GM18870 (cell line): ENCODE results near the gene GLYATL3.
"Not testable (repeated sequence)": the region's sequence is repeated elsewhere in the genome, so short reads cannot be mapped to it uniquely, and the experiment has no call there.

Source experiments
- ATAC-seq: cut with Tn5 transposase; IDR thresholded peaks from one replicate; pipeline ENCODE4 v1.9.1; 2021; ENCODE audit warnings: moderate library complexity; ENCODE audit not compliant: unreplicated experiment

The GLYATL3 gene

DNA sequence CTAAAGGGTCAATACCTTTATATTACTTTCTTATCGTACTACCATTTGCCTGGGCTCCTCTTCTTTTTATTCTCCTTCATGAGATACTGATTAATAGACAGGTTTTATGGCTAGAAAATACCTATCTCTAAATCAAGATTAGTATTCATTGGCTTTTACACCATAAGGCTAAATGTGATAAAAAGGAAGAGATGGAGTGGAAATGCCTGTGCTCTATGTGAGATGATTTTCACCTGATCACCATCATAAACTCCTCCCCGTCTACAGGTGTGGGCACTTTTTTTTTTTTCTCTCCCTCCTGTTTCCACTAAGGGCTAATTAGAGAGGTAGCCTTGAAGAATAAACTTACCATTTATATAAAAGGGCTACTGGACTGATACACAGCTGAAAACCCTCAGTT is at the start of gene GLYATL3:
TSS of gene GLYATL3 (plus strand) at position 301 of the 400 bp plus-strand sequence. CDS start 12,068 bp downstream, outside the sequence.
- ATAC-seq: no peak

GRCh38 chr6:49453221-49453620 is 46.5 kb upstream of the GLYATL3 start:
- ATAC-seq: no peak

- ATAC-seq: peak; percentile 81
These were observed 44.7 kb upstream of the GLYATL3 start for GRCh38 chr6:49454787-49455709.

GRCh38 chr6:49457771-49458170 is 42.0 kb upstream of the GLYATL3 start:
- ATAC-seq: no peak

DNA sequence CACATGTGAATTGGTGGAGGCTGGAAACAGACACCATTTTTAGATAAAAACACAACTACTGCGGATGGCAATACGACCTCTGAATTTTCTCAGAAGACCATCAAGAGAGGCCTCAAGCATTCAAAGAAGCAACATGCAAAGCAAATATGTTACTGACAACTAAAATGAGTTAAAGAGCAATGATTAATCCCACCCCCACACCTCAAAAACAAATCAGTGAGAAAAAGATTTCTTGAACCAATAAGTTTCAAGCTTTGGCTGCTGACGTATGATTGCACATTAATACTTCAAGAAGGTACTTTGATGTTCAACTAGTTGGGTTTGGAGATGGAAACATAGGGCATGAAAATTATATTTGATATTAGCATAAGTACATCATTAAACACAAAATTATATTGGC is 37.7 kb upstream of the GLYATL3 start:
- ATAC-seq: no peak

DNA sequence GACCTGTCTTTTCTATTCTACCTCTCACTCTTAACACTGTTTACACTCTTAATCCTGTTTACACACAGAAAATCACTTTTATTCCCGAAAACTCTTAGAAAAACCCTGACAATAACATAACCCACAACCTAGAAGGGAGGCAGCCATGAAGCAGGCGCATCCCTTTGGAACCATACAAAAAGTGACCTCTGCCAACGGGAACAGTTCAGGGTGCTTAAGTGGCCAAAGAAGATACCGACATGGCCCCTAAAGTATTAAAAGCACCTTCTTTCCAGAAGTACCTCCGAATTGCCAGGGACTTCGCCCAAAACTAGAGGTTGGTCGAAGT is 37.2 kb upstream of the GLYATL3 start:
- ATAC-seq: peak; percentile 2

DNA sequence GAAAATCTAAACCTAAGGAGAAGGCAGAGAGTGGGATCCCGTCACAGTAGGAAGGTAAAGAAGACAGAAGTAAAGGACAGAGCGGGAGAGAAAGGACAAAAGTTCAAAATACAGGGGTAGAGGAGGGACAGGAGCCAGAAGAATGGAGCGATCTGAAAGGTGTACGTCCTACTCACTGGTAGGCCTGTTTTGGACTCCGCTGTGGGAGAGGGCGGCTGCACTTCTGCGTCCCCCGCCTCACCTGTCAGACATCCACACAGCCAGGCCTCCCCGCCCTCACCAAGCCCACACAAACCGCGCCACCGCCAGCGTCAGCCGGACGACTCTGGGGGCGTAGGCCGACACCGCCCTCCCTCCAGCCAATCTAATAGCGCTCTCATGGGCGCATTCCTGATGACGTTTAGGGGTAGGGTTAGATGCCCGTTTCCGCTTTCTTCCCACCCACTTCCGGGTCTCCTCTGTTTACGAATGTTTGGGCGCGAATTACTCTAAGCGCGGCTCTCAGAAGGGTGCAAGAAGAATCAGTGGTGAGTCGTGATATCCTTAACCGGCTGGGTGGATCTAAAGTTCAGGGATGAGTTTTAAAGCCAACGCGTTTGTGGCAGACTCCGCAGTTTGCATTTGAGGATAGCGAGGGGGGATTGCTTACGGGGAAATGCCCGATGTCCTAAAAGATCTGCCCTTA is 36.7 kb upstream of the GLYATL3 start, which contains the start of the genes CENPQ and MMUT:
TSS of gene CENPQ (plus strand) at position 444 of the 685 bp plus-strand sequence. CDS start 6,807 bp downstream, outside the sequence.
TSS of gene MMUT (minus strand) at position 327 of the 685 bp plus-strand sequence. CDS start 3,787 bp downstream, outside the sequence.
- peak; percentile 96 for ATAC-seq

DNA sequence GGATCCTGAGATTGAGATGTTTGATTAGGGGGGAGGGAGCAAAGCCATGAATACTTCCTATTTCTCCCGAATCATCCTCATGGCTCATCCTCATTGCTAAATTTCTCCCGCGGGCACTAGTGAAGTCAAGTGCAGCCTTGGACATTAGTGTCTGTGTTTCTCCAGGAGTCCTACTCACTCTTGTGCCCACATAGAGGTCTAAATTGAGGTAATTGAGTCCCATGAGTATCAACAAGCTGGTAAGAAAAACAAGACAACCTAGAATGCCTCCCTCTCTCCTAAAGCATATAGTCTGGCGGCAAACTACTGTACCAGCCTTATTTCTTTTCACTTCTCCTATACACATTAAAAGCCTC is 36.1 kb upstream of the GLYATL3 start:
- ATAC-seq: peak; percentile 3

DNA sequence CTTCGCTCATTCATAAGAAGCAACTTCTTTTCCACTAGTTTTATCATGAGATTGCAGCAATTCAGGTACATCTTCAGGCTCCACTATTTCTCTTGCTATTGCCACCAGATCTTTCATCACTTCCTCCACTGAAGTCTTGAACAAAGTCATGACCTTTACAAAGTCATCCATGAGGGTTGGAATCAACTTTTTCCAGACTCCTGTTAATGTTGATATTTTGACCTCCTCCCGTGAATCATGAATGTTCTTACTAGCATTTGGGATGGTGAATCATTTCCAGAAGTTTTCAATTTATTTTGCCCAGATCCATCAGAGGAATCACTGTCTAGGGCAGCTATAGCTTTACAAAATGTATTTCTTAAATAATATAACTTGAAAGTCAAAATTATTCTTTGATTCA is 35.0 kb upstream of the GLYATL3 start:
- no peak for ATAC-seq

DNA sequence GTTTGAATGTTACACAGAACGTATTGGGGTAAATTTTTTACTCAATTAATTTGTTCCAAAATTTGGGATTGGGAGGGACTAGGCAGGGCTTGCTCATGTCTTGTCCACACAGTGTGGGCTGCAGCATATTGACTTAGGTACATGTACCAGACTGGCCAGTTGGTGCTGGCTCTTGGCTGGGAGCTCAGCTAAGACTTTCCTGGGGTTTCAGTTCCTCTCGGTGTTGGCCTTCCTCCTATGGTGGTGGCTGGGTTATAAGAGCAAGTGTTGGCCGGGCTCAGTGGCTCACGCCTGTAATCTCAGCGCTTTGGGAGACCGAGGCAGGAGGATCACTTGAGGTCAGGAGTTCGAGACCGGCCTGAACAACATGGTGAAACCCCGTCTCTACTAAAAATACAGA is 31.7 kb upstream of the GLYATL3 start:
- ATAC-seq: no peak

DNA sequence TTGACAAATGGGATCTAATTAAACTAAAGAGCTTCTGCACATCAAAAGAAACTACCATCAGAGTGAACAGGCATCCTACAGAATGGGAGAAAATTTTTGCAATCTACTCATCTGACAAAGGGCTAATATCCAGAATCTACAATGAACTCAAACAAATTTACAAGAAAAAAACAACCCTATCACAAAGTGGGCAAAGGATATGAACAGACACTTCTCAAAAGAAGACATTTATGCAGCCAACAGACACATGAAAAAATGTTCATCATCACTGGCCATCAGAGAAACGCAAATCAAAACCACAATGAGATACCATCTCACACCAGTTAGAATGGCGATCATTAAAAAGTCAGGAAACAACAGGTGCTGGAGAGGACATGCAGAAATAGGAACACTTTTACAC is 23.2 kb upstream of the GLYATL3 start:
- ATAC-seq: not testable (repeated sequence)

GRCh38 chr6:49479308-49479970 is 20.3 kb upstream of the GLYATL3 start:
- ATAC-seq: no peak

DNA sequence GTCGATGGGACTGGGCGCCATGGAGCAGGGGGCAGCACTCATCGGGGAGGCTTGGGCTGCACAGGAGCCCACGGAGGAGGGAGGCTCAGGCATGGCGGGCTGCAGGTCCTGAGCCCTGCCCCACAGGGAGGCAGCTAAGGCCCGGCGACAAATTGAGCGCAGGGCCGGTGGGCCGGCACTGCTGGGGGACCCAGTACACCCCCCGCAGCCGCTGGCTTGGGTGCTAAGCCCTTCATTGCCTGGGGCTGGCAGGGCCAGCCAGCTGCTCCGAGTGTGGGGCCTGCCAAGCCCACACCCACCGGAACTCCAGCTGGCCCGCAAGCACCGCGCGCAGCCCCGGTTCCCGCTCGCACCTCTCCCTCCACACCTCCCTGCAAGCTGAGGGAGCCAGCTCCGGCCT is 17.9 kb upstream of the GLYATL3 start:
- ATAC-seq: not testable (repeated sequence)

GRCh38 chr6:49483380-49483779 is 16.3 kb upstream of the GLYATL3 start:
- not testable (repeated sequence) for ATAC-seq

GRCh38 chr6:49490633-49491032 is 9.1 kb upstream of the GLYATL3 start:
- ATAC-seq: no peak

- ATAC-seq: no peak
These were observed 2.4 kb upstream of the GLYATL3 start for GRCh38 chr6:49497304-49497703.

DNA sequence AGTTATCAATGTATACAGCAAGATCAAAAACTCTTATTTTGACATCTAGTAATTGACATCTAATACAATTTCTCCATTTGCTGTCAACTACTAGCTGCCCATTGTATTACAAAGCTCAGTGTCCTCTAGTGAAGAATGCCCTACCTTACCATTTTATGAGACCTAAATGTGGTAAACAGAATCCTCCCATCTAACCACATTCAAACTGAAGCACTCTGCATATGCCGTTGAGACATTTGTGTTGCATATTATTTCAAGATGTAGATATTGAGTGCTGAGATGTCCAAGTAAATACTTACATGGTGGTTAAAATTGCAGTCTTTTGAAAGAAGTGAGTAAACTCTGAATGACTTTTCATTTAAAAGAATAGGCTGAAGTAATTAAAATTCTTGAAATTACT is 597 bp upstream of the GLYATL3 start:
- ATAC-seq: no peak

GRCh38 chr6:49504666-49505065 is 4.9 kb downstream of the GLYATL3 start:
- no peak for ATAC-seq

GRCh38 chr6:49506569-49507111 is 6.9 kb downstream of the GLYATL3 start:
- no peak for ATAC-seq

GRCh38 chr6:49509342-49509741 is 9.6 kb downstream of the GLYATL3 start:
- ATAC-seq: no peak
